Measurements from ENCODE around the gene SPHK1.
"Not testable (repeated sequence)": the region's sequence is repeated elsewhere in the genome, so short reads cannot be mapped to it uniquely, and the experiment has no call there.

The SPHK1 gene, protein sequence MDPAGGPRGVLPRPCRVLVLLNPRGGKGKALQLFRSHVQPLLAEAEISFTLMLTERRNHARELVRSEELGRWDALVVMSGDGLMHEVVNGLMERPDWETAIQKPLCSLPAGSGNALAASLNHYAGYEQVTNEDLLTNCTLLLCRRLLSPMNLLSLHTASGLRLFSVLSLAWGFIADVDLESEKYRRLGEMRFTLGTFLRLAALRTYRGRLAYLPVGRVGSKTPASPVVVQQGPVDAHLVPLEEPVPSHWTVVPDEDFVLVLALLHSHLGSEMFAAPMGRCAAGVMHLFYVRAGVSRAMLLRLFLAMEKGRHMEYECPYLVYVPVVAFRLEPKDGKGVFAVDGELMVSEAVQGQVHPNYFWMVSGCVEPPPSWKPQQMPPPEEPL

DNA sequence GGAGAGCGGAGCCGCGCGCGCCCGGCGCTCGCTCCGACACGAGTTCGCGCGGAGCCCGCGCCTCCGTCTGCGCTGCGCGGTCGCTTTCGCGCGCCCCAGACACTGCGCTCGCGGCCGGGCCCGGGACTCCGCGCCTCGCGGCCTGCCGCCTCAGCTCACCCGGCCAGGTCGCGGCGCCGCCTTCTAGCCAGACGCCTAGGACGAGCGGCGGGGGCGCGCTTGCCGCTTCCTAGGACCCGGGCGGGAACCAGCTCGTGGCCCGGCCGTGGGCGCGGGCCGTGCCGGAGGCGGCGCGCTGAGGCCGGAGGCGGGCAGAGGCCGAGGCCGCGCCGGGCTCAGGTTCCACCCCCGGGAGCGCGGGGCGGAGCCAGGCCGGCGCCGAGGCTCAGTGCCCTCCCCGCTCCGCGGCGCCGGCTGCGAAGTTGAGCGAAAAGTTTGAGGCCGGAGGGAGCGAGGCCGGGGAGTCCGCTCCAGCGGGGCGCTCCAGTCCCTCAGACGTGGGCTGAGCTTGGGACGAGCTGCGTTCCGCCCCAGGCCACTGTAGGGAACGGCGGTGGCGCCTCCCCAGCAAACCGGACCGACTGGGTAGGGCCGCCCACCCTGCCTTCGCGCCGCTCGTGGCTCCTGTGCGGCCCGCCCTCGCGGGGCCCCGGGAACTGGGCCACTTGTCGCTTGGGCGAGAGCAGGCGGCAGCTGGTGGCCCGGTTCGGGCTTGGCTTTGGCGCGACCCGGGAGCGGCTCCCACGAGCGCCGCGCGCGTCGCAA is at the start of gene SPHK1:
Gene SPHK1 (plus strand): TSS at position 388 of the 765 bp plus-strand sequence. CDS start 1,036 bp downstream, outside the sequence.
- DNase-seq (ENCODE audit: low read depth in 2 of 2): peak; percentile 63 to 64

GRCh38 chr17:76335716-76336381 is 48.6 kb upstream of the SPHK1 start:
- no peak for DNase-seq (ENCODE audit: low read depth in 2 of 2)

- DNase-seq (ENCODE audit: low read depth in 2 of 2): no peak
Measured at GRCh38 chr17:76336756-76337412, 47.5 kb upstream of the SPHK1 start.

DNA sequence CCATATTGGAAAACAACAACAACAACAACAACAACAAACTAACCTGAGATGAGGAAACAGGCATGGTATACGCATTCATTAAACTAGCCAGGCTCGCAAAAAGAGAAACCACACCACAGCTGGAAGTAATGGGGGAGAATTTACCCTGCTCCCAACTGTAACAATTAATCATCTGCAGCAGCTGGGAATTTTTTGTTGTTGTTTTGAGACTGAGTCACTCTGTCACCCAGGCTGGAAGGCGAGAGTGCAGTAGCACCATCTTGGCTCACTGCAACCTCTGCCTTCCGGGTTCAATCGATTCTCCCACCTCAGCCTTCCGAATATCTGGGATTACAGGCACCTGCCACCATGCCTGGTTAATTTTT is 47.0 kb upstream of the SPHK1 start:
- DNase-seq (ENCODE audit: low read depth in 2 of 2): no peak

- no peak for DNase-seq (ENCODE audit: low read depth in 2 of 2)
Measured at GRCh38 chr17:76341301-76341700, 43.1 kb upstream of the SPHK1 start.

DNA sequence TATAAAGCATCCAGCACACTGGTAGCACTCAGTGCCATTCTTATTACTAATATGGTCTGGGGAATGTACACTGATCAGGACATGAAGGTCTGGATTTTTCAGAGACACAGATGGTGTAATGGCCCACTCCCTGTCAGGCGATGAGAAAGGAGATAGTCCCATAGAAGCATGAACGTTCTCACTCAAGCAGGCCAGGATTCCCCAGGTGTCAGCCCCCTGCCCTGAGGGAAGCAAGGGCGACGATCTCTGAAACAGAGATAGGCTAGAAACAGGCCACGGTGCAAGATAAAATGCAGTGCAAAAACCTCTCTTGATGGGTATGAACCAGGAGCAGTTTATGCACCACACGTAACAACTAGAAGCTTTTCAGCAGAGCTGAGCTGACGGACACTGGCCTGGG is 41.3 kb upstream of the SPHK1 start:
- DNase-seq (ENCODE audit: low read depth in 2 of 2): no peak

DNA sequence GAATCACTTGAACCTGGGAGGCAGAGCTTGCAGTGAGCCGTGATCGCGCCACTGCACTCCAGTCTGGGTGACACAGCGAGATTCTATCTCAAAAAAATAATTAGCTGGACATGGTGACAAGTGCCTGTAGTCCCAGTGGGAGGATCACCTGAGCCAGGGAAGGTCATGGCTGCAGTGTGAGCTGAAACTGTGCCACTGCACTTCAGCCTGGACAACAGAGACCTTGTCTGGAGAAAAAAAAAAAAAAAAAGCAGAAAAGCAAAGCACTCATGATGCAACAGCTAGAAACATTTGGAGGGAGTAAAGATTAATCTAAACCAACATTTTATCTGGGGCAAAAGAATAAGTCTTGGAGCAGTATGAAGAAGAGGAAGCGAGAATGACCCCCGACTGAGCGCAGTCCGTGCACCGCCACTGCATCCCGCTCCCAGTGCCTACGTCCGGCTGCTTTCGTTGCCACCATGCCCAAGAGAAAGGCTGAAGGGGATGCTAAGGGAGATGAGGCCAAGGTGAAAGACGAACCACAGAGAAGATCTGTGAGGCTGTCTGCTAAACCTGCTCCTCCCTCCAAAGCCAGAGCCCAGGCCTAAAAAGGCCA is 38.9 kb upstream of the SPHK1 start:
- no peak for DNase-seq (ENCODE audit: low read depth in 2 of 2)

GRCh38 chr17:76346936-76347335 is 37.5 kb upstream of the SPHK1 start:
- DNase-seq (ENCODE audit: low read depth in 2 of 2): not testable (repeated sequence)

DNA sequence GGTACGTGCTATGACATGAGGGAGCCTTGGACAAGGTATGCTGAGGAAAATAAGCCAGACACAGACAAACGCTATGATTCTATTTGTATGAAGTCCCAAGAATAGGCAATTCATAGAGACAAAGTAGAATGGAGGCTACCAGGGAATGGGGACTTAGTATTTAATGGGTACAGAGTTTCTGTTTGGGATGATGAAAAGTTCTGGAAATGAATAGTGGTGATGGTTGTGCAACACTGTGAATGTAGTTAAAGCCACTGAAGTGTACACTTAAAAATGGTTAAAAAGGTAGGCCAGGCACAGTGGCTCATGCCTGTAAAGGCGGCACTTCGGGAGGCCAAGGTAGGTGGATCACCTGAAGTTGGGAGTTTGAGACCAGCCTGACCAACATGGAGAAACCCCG is 33.9 kb upstream of the SPHK1 start:
- no peak for DNase-seq (ENCODE audit: low read depth in 2 of 2)

DNA sequence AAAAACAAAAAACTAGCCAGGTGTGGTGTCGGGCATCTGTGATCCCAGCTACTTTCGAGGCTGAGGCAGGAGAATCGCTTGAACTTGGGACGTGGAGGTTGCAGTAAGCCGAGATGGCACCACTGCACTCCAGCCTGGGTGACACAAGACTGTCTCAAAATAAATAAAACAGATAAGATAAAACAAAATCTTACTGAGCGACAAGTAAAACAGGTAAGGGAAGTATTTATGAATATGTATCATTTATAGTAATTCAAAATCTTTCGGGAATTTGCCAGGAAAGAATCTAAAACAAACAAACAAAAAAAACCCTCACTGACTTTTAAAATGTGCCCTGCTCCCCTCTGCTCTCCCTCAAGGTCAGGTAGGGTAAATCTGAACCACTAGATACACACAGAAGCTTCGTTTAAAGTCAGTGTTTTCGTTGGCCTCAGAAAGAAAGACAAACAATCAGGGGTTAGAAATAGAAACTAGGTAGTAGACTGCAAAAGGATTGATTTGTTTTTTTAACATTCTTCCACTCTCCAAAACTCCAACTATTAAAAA is 32.8 kb upstream of the SPHK1 start:
- no peak for DNase-seq (ENCODE audit: low read depth in 2 of 2)

DNA sequence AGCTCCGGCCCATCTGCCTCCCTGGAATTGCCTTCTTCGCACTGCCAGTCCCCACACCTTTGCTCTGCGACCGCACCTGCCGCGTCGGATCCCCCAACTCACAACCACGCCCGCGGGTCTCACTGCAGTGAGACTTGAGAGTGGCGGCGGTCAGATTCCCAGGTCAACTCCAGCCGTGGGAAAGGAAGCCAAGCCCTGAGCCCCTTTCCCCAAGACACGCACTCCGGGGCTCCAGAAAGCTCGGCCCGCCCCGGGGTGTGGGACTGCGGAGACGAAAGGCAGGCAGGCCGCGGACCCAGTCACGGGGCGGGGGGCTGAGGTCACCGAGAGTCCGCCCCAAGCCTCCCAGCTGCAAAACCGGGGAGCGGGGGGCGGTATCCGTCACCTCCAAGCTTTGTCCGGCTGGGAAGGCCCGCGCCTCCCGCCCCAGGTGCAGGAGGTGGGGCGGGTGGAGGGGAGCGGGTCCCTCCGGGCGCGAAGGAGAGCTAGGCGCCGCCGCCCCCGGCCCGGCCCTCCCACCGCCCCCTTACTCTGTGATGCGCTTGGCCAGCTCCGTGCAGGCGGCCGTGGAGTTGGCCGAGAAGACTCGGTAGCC is 31.3 kb upstream of the SPHK1 start:
- DNase-seq (ENCODE audit: low read depth in 2 of 2): no peak

DNA sequence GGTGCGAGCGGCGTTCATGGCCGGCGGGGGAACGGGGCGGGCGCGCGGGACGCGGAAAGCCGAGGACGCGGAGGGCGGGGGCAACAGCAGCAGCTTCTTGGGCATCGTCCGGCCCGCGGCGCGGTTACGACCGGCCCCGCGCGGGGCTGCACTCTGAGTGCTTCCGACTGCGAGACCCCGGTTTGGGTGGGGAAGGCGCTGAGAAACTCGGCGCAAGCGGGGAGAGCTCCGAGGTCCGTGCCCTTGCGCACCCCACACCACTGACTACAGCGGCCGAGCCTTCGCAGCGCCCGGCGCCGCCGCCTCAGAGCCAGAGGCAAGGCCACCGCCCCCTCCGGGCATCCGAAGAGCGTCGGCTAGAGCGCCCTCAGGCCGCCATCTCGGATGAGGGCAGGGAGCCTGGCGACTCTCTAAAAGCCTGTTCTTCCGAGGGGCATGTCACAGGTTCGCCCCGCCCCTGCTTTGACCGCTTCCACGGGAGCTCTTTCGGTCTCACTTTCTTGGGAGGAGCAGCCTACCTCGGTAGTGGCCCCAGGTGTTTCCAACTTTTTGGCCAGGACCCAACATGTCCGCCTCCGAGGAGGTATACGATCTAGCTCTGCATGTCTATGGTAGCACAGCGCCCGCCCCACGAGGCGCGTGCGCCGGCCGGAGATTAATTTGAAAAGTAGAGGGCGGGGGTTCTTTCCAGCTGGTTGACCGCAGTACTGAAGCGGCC is 30.7 kb upstream of the SPHK1 start, which contains the start of gene PRPSAP1:
Gene PRPSAP1 (minus strand): TSS at position 318 of the 718 bp plus-strand sequence. CDS start 213 bp downstream, at position 105.
- DNase-seq (ENCODE audit: low read depth in 2 of 2): peak; percentile 72 to 78

GRCh38 chr17:76354317-76354729 is 30.1 kb upstream of the SPHK1 start:
- no peak for DNase-seq (ENCODE audit: low read depth in 2 of 2)

- DNase-seq (ENCODE audit: low read depth in 2 of 2): no peak
Measured at GRCh38 chr17:76354747-76355310, 29.6 kb upstream of the SPHK1 start.

GRCh38 chr17:76356803-76357456 is 27.5 kb upstream of the SPHK1 start:
- DNase-seq (ENCODE audit: low read depth in 2 of 2): no peak

DNA sequence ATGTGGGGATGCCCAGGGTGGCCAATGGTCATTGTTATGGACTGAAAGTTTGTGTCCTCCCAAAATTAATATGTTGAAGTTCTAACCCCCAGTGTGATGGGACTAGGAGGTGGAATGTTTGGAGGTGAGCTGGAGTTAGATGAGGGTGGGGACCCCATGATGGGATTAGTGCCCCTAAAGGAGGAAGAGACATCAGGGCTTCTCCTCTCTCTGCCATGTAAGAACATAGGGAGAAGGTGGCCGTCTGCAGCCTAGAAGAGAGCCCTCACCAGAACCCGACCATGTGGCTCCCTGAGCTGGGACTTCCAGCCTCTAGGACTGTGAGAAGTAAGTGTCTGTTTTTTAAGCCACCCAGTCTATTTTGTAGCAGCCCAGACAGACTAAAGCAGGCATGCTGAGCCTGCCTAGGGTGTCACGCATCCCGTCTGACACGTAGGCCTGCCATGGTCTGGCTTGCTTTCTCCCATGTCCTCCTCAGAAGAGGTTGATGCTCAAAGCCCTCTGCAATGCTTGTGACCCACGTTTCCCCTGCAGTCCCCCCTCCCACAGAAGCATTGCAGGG is 26.7 kb upstream of the SPHK1 start:
- DNase-seq (ENCODE audit: low read depth in 2 of 2): no peak

DNA sequence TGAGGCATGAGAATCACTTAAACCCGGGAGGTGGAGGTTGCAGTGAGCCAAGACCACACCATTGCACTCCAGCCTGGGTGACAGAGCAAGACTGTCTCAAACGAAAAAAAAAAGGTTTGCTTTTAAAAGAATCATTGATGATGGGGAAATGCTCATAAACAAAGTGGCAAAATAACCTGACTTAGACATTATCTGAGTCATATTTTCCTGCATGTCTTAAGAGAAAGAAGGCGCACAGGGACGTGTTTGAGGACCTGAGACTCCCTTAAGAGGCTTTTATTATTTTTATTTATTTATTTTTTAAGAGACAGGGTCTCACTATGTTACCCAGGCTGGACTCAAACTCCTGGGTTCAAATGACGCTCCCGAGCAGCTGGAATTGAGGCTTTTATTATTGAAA is 25.0 kb upstream of the SPHK1 start:
- DNase-seq (ENCODE audit: low read depth in 2 of 2): no peak

DNA sequence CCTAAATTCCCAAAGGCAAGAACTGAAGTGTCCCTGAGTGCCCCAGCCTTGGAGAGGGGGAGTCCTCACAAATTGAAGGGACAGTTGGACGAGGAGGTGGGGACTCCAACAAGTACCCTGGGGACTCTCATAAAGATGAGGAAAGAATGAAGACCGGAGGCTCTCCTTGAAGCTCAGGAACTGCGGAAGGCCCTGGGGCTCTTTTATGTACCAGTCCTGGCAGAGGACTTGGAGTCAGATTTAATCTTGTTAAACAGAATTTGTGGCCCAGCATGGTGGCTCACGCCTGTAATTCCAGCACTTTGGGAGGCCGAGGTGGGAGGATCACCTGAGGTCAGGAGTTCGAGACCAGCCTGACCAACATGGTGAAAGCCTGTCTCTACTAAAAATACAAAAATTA is 24.6 kb upstream of the SPHK1 start:
- DNase-seq (ENCODE audit: low read depth in 2 of 2): not testable (repeated sequence)

- DNase-seq (ENCODE audit: low read depth in 2 of 2): no peak
Measured at GRCh38 chr17:76360461-76360860, 23.9 kb upstream of the SPHK1 start.

Data from stimulated activated CD8-positive, alpha-beta memory T cell treated with anti-CD3 and anti-CD28 coated beads, Interleukin-15, amount 100 ng/mL, for 48 hours (primary cell).